Measurements from ENCODE around the gene ZNF770. TPM values are rescaled to one million over a fixed set of nuclear protein-coding genes. Genes with fewer than 3 reads are reported as not detected.

The ZNF770 gene
- total RNA-seq, 1 experiment from 2014 or later, result 70.7 TPM

DNA sequence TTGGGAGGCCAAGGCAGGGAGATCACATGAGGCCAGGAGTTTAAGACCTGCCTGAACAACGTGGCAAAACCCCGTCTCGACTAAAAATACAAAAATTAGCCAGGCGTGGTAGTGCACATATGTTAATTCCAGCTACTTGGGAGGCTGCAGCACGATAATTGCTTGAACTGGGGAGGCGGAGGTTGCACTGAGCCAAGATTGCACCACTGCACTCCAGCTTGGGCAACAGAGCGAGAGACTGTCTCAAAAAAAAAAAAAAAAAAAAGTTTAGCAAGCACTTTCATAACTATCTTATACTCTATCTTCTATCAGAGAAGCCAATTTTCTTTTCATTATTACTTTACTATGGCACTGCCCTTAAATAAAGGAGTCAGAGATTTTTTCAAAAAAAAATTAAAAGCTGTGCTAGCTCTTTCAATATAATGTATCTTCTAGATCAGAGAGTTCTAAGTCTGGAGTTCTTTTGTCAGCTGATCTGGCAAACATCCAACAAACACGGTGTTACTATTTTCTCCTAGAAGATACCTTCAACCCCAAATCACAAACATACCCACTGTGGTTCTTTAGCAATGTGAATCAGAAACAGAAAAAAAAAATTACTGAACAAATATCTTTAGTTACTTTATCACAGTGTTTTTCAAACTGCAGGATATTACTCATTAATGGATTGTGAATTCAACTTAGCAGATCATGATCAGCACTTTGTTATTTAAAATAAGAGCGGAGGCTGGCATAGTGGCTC is 3.0 kb downstream of the ZNF770 start:
- Histone ChIP-seq H2AFZ (ENCODE audit: low read depth, low read length, poor library complexity, severe bottlenecking) (no peak overlapping the region), H3K36me3 (ENCODE audit: control insufficient read depth in 1 of 2, insufficient read depth in 2 of 2, low read length in 2 of 2) (peaks cover 23 to 24% of the 10 kb centered on the region in 2 experiments; a peak in 3 of 4 replicates), H3K79me2 (ENCODE audit: insufficient read depth, low read length) (peaks cover 73% of the 10 kb centered on the region), H3K9me2 (ENCODE audit: insufficient read depth) (no peaks in the 10 kb centered on the region), H4K20me1 (ENCODE audit: insufficient read depth) (no peaks in the 10 kb centered on the region), H3K27ac (ENCODE audit: low read depth, low read length) (no peak overlapping the region), H3K9ac (ENCODE audit: low read length) (no peak overlapping the region), H3K27me3 (ENCODE audit: insufficient read depth, low read length) (no peaks in the 10 kb centered on the region), H3K4me1 (ENCODE audit: control insufficient read depth in 1 of 2, insufficient read depth in 2 of 2, low read length in 2 of 2) (peaks cover 12 to 24% of the 10 kb centered on the region in 2 experiments; a peak in 3 of 4 replicates), H3K4me2 (ENCODE audit: low read length) (no peak overlapping the region), H3K4me3 (replicated peaks in 1 of 2; ENCODE audit: low read depth in 1 of 2, low read length in 2 of 2) (no peak overlapping the region), H3K9me3 (ENCODE audit: control insufficient read depth in 1 of 2, insufficient read depth in 1 of 2, low read depth in 1 of 2, low read length in 2 of 2) (no peaks in the 10 kb centered on the region)
- RAD21 ChIA-PET (ENCODE audit: low non-redundant PET in 1 of 2, low total read pairs in 2 of 2, uncharacterized antibody in 2 of 2, unreplicated experiment in 2 of 2), result no interaction called here
- CTCF ChIA-PET, result interaction anchor here (2.1 kb wide), 1 partner anchor 15 kb away, joined by 6 read pairs; the partner anchor contains the start of gene AQR
- POLR2A ChIA-PET, result no interaction called here
- TF ChIP-seq SP1 (IDR thresholded peaks at IDR 0.05; ENCODE audit: low read depth) (no peak), ELF1 (IDR thresholded peaks at IDR 0.05; ENCODE audit: borderline replicate concordance, low read depth) (no peak), ZNF274 (IDR thresholded peaks at IDR 0.05; ENCODE audit: low read depth, low read length) (no peak), CBX3 (IDR thresholded peaks at IDR 0.05; ENCODE audit: low read depth) (no peak), POLR2A (IDR thresholded peaks at IDR 0.05; ENCODE audit: borderline replicate concordance, extremely low read depth, insufficient read depth, insufficient read length) (no peak), RAD21 (IDR thresholded peaks at IDR 0.05; ENCODE audit: low read depth) (no peak), SIN3A (IDR thresholded peaks at IDR 0.05; ENCODE audit: low read depth) (no peak), EZH2 (IDR thresholded peaks at IDR 0.05) (no peak)
- TF ChIP-seq, protein P1, sequence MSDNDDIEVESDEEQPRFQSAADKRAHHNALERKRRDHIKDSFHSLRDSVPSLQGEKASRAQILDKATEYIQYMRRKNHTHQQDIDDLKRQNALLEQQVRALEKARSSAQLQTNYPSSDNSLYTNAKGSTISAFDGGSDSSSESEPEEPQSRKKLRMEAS (IDR thresholded peaks at IDR 0.05), result no peak
- TF ChIP-seq, protein P2, sequence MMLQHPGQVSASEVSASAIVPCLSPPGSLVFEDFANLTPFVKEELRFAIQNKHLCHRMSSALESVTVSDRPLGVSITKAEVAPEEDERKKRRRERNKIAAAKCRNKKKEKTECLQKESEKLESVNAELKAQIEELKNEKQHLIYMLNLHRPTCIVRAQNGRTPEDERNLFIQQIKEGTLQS (IDR thresholded peaks at IDR 0.05), result no peak
- TF ChIP-seq, protein P3, sequence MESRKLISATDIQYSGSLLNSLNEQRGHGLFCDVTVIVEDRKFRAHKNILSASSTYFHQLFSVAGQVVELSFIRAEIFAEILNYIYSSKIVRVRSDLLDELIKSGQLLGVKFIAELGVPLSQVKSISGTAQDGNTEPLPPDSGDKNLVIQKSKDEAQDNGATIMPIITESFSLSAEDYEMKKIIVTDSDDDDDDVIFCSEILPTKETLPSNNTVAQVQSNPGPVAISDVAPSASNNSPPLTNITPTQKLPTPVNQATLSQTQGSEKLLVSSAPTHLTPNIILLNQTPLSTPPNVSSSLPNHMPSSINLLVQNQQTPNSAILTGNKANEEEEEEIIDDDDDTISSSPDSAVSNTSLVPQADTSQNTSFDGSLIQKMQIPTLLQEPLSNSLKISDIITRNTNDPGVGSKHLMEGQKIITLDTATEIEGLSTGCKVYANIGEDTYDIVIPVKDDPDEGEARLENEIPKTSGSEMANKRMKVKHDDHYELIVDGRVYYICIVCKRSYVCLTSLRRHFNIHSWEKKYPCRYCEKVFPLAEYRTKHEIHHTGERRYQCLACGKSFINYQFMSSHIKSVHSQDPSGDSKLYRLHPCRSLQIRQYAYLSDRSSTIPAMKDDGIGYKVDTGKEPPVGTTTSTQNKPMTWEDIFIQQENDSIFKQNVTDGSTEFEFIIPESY (IDR thresholded peaks at IDR 0.05; ENCODE audit: extremely low read depth, insufficient replicate concordance, low read length), result no peak
- TF ChIP-seq, protein P4, sequence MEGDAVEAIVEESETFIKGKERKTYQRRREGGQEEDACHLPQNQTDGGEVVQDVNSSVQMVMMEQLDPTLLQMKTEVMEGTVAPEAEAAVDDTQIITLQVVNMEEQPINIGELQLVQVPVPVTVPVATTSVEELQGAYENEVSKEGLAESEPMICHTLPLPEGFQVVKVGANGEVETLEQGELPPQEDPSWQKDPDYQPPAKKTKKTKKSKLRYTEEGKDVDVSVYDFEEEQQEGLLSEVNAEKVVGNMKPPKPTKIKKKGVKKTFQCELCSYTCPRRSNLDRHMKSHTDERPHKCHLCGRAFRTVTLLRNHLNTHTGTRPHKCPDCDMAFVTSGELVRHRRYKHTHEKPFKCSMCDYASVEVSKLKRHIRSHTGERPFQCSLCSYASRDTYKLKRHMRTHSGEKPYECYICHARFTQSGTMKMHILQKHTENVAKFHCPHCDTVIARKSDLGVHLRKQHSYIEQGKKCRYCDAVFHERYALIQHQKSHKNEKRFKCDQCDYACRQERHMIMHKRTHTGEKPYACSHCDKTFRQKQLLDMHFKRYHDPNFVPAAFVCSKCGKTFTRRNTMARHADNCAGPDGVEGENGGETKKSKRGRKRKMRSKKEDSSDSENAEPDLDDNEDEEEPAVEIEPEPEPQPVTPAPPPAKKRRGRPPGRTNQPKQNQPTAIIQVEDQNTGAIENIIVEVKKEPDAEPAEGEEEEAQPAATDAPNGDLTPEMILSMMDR (IDR thresholded peaks at IDR 0.05 in 2 of 3, conservative IDR thresholded peaks at IDR 0.05 in 1 of 3; ENCODE audit: borderline replicate concordance in 1 of 3, insufficient read depth in 1 of 3, low read depth in 2 of 3, low read length in 2 of 3), result no peak
- TF ChIP-seq, protein P5, sequence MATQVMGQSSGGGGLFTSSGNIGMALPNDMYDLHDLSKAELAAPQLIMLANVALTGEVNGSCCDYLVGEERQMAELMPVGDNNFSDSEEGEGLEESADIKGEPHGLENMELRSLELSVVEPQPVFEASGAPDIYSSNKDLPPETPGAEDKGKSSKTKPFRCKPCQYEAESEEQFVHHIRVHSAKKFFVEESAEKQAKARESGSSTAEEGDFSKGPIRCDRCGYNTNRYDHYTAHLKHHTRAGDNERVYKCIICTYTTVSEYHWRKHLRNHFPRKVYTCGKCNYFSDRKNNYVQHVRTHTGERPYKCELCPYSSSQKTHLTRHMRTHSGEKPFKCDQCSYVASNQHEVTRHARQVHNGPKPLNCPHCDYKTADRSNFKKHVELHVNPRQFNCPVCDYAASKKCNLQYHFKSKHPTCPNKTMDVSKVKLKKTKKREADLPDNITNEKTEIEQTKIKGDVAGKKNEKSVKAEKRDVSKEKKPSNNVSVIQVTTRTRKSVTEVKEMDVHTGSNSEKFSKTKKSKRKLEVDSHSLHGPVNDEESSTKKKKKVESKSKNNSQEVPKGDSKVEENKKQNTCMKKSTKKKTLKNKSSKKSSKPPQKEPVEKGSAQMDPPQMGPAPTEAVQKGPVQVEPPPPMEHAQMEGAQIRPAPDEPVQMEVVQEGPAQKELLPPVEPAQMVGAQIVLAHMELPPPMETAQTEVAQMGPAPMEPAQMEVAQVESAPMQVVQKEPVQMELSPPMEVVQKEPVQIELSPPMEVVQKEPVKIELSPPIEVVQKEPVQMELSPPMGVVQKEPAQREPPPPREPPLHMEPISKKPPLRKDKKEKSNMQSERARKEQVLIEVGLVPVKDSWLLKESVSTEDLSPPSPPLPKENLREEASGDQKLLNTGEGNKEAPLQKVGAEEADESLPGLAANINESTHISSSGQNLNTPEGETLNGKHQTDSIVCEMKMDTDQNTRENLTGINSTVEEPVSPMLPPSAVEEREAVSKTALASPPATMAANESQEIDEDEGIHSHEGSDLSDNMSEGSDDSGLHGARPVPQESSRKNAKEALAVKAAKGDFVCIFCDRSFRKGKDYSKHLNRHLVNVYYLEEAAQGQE (IDR thresholded peaks at IDR 0.05; ENCODE audit: low read depth), result no peak
- DNase-seq (ENCODE audit: low read depth, low spot score), result no peak
- ATAC-seq, result no peak
- BruUV-seq (replicated peaks), result no TSS peak
- intact Hi-C loops (cut with micrococcal nuclease), result loop anchor here (10.0 kb wide), 1 partner anchor 760 kb away; the partner anchor contains the start of gene EMC4

Data from HCT116 (cell line).